D721Med (cell line): ENCODE data around the gene NFATC2.
"Not testable (repeated sequence)": the region's sequence is repeated elsewhere in the genome, so short reads cannot be mapped to it uniquely, and the experiment has no call there.

ENCODE experiments used
- DNase-seq: peaks from one replicate; pipeline ENCODE4 v3.0.0; 2011; ENCODE audit warnings: low spot score; ENCODE audit not compliant: insufficient read length
- FAIRE-seq: peaks from 2 replicates; lab custom pipeline; 2011; peaks lifted over from hg19 to GRCh38; lab: Jason Lieb, UNC
- TF ChIP-seq, protein P1 (sequence below): IDR thresholded peaks from 2 replicates; pipeline ENCODE4 v1.5.1; 2012; ENCODE audit warnings: mild to moderate bottlenecking, control low read depth; ENCODE audit not compliant: insufficient read depth; ENCODE audit errors: missing control alignments

Gene NFATC2

DNA sequence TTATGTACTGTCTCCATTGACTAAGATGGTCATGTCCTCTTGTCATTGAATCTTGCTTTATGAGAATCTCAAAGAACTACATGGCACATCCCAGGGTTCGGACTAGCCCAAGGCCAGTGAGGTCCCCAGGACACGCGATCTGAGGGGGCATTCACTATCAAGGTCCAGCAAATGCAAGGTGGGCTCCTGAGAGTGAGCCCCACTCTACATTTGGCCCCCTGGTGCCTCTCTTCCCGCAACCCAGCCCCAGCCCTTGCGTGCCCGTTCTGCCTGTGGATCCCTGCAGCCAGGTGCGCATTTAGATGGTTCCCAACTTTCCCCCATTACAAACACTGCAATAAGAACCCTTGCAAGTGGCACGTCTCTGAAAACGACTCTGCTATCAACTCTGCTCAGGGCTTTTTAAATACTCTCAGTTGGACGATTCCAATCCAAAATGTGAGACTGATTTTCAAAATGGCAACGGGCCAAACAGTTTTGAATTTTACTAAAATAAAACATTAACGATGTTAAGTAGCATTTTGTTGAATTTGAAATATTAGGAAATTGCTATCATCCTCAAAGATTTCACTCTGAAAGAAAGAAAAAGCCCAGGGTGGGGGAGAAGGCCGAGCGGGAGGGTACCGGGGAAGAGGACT is 59.6 kb downstream of the NFATC2 start:
- no peak for FAIRE-seq
- DNase-seq = no peak
- TF ChIP-seq, protein P1, sequence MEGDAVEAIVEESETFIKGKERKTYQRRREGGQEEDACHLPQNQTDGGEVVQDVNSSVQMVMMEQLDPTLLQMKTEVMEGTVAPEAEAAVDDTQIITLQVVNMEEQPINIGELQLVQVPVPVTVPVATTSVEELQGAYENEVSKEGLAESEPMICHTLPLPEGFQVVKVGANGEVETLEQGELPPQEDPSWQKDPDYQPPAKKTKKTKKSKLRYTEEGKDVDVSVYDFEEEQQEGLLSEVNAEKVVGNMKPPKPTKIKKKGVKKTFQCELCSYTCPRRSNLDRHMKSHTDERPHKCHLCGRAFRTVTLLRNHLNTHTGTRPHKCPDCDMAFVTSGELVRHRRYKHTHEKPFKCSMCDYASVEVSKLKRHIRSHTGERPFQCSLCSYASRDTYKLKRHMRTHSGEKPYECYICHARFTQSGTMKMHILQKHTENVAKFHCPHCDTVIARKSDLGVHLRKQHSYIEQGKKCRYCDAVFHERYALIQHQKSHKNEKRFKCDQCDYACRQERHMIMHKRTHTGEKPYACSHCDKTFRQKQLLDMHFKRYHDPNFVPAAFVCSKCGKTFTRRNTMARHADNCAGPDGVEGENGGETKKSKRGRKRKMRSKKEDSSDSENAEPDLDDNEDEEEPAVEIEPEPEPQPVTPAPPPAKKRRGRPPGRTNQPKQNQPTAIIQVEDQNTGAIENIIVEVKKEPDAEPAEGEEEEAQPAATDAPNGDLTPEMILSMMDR = no peak

DNA sequence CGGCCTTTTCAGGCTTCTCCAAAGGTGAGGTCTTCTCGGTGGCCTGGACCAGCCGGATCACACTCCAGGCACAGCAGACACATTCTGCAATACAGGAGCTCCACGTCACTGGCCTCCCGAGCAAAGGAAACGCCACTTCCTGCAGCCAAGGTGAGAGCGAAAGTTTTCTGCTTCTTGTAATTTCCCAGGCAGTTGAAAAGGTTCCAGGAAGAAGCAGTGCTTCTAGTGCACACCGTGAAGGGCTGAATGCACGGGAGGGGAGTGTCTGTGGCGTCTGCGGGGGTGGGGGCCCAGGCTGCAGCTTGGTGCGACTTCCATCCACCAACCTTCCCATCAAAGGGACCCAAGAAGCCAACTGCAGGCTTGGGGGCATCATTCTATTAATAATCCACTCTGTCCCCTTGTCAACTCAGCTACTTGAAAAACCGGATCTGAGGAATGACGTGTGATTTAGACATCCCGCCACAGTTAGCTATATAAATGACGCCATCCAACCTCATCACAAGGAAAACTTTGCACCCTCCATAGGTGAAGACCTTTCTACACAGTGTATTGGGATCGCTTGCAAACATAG is 61.1 kb downstream of the NFATC2 start:
- TF ChIP-seq, protein P1 = no peak
- no peak for DNase-seq
- no peak for FAIRE-seq

GRCh38 chr20:51480507-51481270 is 61.8 kb downstream of the NFATC2 start:
- no peak for FAIRE-seq
- TF ChIP-seq, protein P1 = no peak
- DNase-seq = no peak

DNA sequence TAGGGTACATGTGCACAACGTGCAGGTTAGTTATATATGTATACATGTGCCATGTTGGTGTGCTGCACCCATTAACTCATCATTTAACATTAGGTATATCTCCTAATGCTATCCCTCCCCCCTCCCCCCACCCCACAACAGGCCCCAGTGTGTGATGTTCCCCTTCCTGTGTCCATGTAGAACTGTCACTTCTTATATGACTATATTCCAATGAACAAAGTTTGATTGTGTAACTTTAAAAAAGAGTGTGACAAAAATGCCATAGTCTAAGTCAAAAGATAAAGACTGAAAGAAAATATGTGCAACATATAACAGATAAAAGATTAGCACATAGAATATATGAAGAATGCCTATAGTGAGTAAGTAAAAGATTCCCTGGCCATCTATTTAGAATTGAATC is 66.4 kb downstream of the NFATC2 start:
- not testable (repeated sequence) for DNase-seq, FAIRE-seq

DNA sequence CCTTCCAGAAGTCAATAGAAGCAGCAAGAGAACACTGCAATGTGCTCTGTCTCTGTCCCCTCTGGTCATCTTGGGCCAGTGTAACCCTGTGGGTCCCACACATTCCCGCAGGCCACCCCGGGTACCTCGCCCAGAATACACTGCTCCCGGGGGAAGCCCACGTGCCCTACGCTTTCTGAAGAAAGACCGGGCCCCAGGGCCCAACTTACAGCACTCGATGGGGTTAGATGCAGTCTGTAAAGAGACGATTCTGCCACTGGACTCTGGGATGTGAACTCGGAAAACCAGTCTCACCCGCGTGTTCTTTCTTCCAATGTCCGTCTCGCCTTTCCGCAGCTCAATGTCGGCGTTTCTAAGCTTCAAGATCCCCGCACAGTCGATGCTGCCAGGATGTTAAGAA is 68.7 kb downstream of the NFATC2 start:
- no peak for DNase-seq
- TF ChIP-seq, protein P1 = no peak
- no peak for FAIRE-seq

GRCh38 chr20:51473256-51473655 is 69.3 kb downstream of the NFATC2 start:
- no peak for FAIRE-seq

GRCh38 chr20:51470907-51471411 is 71.6 kb downstream of the NFATC2 start:
- TF ChIP-seq, protein P1 = no peak
- FAIRE-seq = no peak

More at GRCh38 chr20:51473256-51473655, 69.3 kb downstream of the NFATC2 start:
- TF ChIP-seq, protein P1 = no peak
- no peak for DNase-seq

More at GRCh38 chr20:51470907-51471411, 71.6 kb downstream of the NFATC2 start:
- no peak for DNase-seq
